ENCODE data around the gene OSER1. TPM values are rescaled to one million over a fixed set of nuclear protein-coding genes. Genes with fewer than 3 reads are reported as not detected.

OSER1 gene
- total RNA-seq, 4 donors from 2014 or later: 41.2 to 49.6 (median 46.8) TPM

GRCh38 chr20:44222633-44223368 lies 12.2 kb upstream of the OSER1 start:
- H3K4me3 ChIP-seq (ENCODE audit: low read depth, poor library complexity, severe bottlenecking): no peak overlapping the region
- intact Hi-C loops (cut with DNase I; ENCODE audit: low total_unique reads): loop anchor here (10.0 kb wide), 1 partner anchor 232 kb away; no protein-coding TSS in a partner anchor
- no peak for DNase-seq (ENCODE audit: low spot score in 2 of 2)
- no peak for TF ChIP-seq POLR2A (IDR thresholded peaks at IDR 0.05)
- TF ChIP-seq, protein P1, sequence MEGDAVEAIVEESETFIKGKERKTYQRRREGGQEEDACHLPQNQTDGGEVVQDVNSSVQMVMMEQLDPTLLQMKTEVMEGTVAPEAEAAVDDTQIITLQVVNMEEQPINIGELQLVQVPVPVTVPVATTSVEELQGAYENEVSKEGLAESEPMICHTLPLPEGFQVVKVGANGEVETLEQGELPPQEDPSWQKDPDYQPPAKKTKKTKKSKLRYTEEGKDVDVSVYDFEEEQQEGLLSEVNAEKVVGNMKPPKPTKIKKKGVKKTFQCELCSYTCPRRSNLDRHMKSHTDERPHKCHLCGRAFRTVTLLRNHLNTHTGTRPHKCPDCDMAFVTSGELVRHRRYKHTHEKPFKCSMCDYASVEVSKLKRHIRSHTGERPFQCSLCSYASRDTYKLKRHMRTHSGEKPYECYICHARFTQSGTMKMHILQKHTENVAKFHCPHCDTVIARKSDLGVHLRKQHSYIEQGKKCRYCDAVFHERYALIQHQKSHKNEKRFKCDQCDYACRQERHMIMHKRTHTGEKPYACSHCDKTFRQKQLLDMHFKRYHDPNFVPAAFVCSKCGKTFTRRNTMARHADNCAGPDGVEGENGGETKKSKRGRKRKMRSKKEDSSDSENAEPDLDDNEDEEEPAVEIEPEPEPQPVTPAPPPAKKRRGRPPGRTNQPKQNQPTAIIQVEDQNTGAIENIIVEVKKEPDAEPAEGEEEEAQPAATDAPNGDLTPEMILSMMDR (IDR thresholded peaks at IDR 0.05): no peak
- 68 to 69% methylated on average over 7 of the region's 7 CpGs for WGBS, 2 donors

- H3K4me3 ChIP-seq (ENCODE audit: low read depth, poor library complexity, severe bottlenecking): no peak overlapping the region
- intact Hi-C loops (cut with DNase I; ENCODE audit: low total_unique reads): loop anchor here (10.0 kb wide), 1 partner anchor 233 kb away; no protein-coding TSS in a partner anchor
- WGBS, 2 donors: 96 to 98% methylated on average over 5 of the region's 5 CpGs
- TF ChIP-seq, protein P1 (IDR thresholded peaks at IDR 0.05): no peak
- no peak for TF ChIP-seq POLR2A (IDR thresholded peaks at IDR 0.05)
- DNase-seq (ENCODE audit: low spot score in 2 of 2): no peak
Measured at GRCh38 chr20:44222027-44222426, 11.5 kb upstream of the OSER1 start.

DNA sequence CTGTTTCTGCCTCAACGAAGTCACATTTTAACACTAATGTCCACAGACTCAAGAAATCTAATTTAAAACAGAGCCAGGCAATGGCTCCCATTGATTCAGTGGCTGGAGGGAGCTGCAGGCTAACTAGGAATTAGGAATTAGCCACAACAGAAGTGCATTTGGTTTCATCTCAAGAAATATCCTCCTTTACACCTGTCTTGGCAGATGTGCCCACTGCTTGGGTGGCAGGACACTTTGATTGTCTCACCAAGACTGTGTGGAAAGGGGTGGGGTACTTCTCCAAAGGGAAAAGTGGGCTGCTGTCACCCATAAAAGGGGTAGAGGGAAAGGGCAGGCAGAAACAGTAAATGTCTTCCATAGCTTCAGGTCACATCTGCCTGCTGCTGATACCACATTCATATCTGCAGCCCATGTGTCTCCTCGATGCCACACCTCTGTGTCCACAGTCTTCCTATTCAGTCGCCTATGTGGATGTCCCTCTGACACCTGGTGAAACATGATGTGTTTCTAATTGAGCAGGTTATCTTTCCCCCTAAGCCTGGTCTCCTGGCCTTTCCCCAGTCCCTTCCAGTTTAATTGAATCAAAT lies 10.9 kb upstream of the OSER1 start:
- TF ChIP-seq, protein P1 (IDR thresholded peaks at IDR 0.05): no peak
- TF ChIP-seq POLR2A (IDR thresholded peaks at IDR 0.05): no peak
- DNase-seq (ENCODE audit: low spot score in 2 of 2): no peak
- 83 to 95% methylated on average over 3 of the region's 3 CpGs for WGBS, 2 donors
- intact Hi-C loops (cut with DNase I; ENCODE audit: low total_unique reads): loop anchor here (10.0 kb wide), 1 partner anchor 233 kb away; no protein-coding TSS in a partner anchor
- H3K4me3 ChIP-seq (ENCODE audit: low read depth, poor library complexity, severe bottlenecking): no peak overlapping the region

DNA sequence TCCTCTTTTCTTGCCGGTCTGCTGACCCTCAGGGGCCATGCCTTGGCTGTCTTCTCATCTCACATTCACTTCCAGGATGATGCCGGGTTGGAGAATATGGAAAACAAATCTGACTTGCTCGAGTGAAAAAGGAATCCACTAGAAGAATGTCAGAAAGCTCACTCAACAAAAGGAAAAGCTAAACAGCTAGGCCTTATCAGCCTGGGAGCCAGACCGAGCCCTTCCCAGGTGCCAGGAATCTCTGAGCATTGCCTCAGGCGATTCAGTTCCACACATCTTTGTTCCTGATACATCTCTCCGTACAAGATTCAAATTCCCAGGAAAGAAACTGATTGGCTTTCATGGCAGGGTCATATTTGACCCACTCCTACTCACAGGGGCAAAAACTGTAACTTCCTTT lies 9.2 kb upstream of the OSER1 start:
- intact Hi-C loops (cut with DNase I; ENCODE audit: low total_unique reads): loop anchor here (5.0 to 10.0 kb wide), 3 partner anchors 235 to 398 kb away; partner anchors contain the start of gene TTPAL
- no peak for DNase-seq (ENCODE audit: low spot score in 2 of 2)
- TF ChIP-seq POLR2A (IDR thresholded peaks at IDR 0.05): no peak
- TF ChIP-seq, protein P1 (IDR thresholded peaks at IDR 0.05): no peak
- H3K4me3 ChIP-seq (ENCODE audit: low read depth, poor library complexity, severe bottlenecking): no peak overlapping the region
- 67 to 70% methylated on average over 6 of the region's 6 CpGs for WGBS, 2 donors

GRCh38 chr20:44219170-44219730 lies 8.7 kb upstream of the OSER1 start:
- intact Hi-C loops (cut with DNase I; ENCODE audit: low total_unique reads): loop anchor here (5.0 to 10.0 kb wide), 2 partner anchors 256 to 398 kb away; partner anchors contain the start of gene TTPAL
- WGBS, 2 donors: 66 to 75% methylated on average over 5 of the region's 5 CpGs
- H3K4me3 ChIP-seq (ENCODE audit: low read depth, poor library complexity, severe bottlenecking): no peak overlapping the region
- DNase-seq (ENCODE audit: low spot score in 2 of 2): no peak
- TF ChIP-seq, protein P1 (IDR thresholded peaks at IDR 0.05): no peak
- no peak for TF ChIP-seq POLR2A (IDR thresholded peaks at IDR 0.05)

All from lower leg skin (tissue), 4 donors.